Ovary (tissue), 9 donors: ENCODE data around the gene GPN1. TPM values are rescaled to one million over a fixed set of nuclear protein-coding genes. Genes with fewer than 3 reads are reported as not detected.
"Not testable (repeated sequence)": the region's sequence is repeated elsewhere in the genome, so short reads cannot be mapped to it uniquely, and the experiment has no call there.

Source experiments
- DNase-seq, 5 donors: peaks; one replicate each; pipeline ENCODE4 v3.0.0-alpha.2; 2019 to 2020
- H3K27ac ChIP-seq, 2 donors: fragments of 200-600 bp; one replicate each; pipeline versions ENCODE4 v1.5.1 to v1.8.0; 2019 to 2022
- H3K27me3 ChIP-seq: fragments of 200-600 bp; one replicate; pipeline ENCODE4 v1.8.0; 2022
- H3K36me3 ChIP-seq: fragments of 200-600 bp; sonication (generic); one replicate; pipeline ENCODE4 v1.5.1; 2019
- H3K4me1 ChIP-seq: one replicate; pipeline ENCODE4 v1.8.1; 2013; ENCODE audit warnings: mild to moderate bottlenecking, moderate library complexity; ENCODE audit not compliant: insufficient read depth
- H3K4me3 ChIP-seq: fragments of 200-600 bp; sonication (generic); one replicate; pipeline ENCODE4 v1.5.1; 2017
- H3K9me3 ChIP-seq, 2 donors: fragments of 200-600 bp in 1 of 2; sonication (generic) in 1 of 2; one replicate each; pipeline versions ENCODE4 v1.5.1 to v1.8.1; 2013 to 2019; ENCODE audit warnings: mild to moderate bottlenecking in 1 of 2, moderate library complexity in 1 of 2
- EP300 ChIP-seq: sonication (generic); formaldehyde crosslinking; IDR thresholded peaks from one replicate; pipeline ENCODE4 v1.6.1; 2017; ENCODE audit warnings: antibody characterized with exemption
- POLR2A ChIP-seq: fragments of 450-650 bp; IDR thresholded peaks from one replicate; pipeline ENCODE4 v1.6.1; 2017; ENCODE audit warnings: antibody characterized with exemption, mild to moderate bottlenecking, moderate library complexity
- WGBS, 3 donors: extraction: QIAGEN DNeasy Blood & Tissue Kit in 1 of 3; methylation state at CpG; one replicate each; pipeline versions ENCODE4 v1.1.5 to v1.1.7; 2013 to 2017; 5-methylcytosine and 5-hydroxymethylcytosine counted together
- intact Hi-C, 4 donors: fragments of 100-400 bp; cut with DNase I; formaldehyde crosslinking; loops; one replicate each; pipeline versions ENCODE4 v1.11.0 to v1.15.1; 2022 to 2023
- polyA plus RNA-seq, 2 donors: library from polyadenylated mRNA; stranded (reverse); fragments of 200-250 nt in 1 of 2; fragments of 350-450 nt in 1 of 2; fragmentation: Illumina TruSeq in 1 of 2; extraction: RNeasy Lipid Tissue Mini Kit (QIAGEN cat#74804) in 1 of 2; gene quantifications; one replicate each; pipeline ENCODE4 v1.2.3, GENCODE V29; 2013 to 2014
- total RNA-seq, 7 donors: library from RNA; depleted of rRNA in 2 of 7; stranded (reverse); fragments of >200 nt in 2 of 7; fragmentation: NEBNext Ultra II Directional in 3 of 7; extraction: Animal tissue kit (Norgen Biotek cat#: 25700) in 3 of 7; gene quantifications; one replicate each; pipeline versions ENCODE4 v1.1.0 to v1.2.4, GENCODE V29; 2016 to 2023
- TF ChIP-seq, protein P1 (sequence below), 3 donors: fragments of 450-650 bp in 2 of 3; fragments of 200-600 bp in 1 of 3; IDR thresholded peaks; one replicate each; pipeline versions ENCODE4 v1.5.1 to v1.8.0; 2016 to 2022; ENCODE audit warnings: antibody characterized with exemption in 3 of 3, mild to moderate bottlenecking in 1 of 3
- donor health status: DM: no; HTN: no; CAD: no; lungs with moderate emphysema.
- donor health status: DM: no; HTN: no; CAD: no.
- donor health status: Bipolar disorder and iron deficiency.
- donor health status: DM: yes; HTN: yes; CAD: no.
- donor health status: DM: no; HTN: no; CAD: no.
- donor health status: DM: yes; HTN: yes; CAD: no.

GPN1 gene
- total and polyA plus RNA-seq, 9 donors: 15.1 to 48.3 (median 21.4) TPM

DNA sequence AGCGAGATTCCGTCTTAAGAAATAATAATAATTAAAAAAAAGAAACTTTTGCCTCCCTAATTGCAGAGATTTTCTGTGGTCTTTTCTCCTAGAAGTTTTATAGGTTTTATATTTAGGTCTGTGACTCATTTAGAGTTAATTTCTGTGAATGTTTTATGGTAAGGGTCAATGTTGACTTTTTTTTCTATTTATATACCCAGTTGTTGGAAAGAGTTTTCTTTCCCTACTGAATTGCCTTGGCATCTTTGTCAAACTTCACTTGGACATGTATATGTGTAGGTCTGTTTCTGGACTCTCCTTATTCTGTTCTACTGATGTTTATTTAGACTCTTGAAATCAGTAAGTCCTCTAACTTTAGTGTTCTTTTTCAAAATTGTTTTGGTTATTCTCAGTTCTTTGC, 40.5 kb upstream of the GPN1 start:
- no peak for DNase-seq
- H3K9me3 ChIP-seq: no peaks in the 10 kb centered on the region
- no peak overlapping the region for H3K27ac ChIP-seq
- intact Hi-C loops: loop anchor here in 1 of 4 donors (10.0 kb wide), 1 partner anchor 94 kb away; the partner anchor contains the start of genes FNDC4 and GCKR
- no peaks in the 10 kb centered on the region for H3K36me3 ChIP-seq
- WGBS, 3 donors: 89 to 95% (median 92%) methylated on average over 2 of the region's 2 CpGs
- TF ChIP-seq POLR2A: no peak
- no peak for TF ChIP-seq EP300
- TF ChIP-seq, protein P1, sequence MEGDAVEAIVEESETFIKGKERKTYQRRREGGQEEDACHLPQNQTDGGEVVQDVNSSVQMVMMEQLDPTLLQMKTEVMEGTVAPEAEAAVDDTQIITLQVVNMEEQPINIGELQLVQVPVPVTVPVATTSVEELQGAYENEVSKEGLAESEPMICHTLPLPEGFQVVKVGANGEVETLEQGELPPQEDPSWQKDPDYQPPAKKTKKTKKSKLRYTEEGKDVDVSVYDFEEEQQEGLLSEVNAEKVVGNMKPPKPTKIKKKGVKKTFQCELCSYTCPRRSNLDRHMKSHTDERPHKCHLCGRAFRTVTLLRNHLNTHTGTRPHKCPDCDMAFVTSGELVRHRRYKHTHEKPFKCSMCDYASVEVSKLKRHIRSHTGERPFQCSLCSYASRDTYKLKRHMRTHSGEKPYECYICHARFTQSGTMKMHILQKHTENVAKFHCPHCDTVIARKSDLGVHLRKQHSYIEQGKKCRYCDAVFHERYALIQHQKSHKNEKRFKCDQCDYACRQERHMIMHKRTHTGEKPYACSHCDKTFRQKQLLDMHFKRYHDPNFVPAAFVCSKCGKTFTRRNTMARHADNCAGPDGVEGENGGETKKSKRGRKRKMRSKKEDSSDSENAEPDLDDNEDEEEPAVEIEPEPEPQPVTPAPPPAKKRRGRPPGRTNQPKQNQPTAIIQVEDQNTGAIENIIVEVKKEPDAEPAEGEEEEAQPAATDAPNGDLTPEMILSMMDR (IDR thresholded peaks at IDR 0.05): no peak
- H3K27me3 ChIP-seq: no peaks in the 10 kb centered on the region
- peaks cover 5% of the 10 kb centered on the region for H3K4me1 ChIP-seq
- no peak overlapping the region for H3K4me3 ChIP-seq

DNA sequence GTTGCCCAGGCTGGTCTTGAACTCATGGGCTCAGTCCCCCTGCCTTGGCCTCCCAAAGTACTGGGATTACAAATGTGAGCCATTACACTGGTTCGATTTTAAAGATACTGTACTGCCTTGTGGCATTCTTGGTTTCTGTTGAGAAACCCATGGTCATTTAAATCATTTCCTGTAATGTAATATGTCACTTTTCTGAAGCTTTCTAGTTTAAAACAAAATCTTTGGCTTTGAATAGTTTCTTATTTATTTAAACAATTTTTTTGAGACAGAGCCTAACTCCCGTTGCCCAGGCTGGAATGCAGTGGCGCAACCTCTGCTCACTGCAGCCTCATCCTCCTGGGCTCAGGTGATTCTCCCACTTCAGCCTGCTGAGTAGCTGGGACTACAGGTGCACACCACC, 37.1 kb upstream of the GPN1 start:
- intact Hi-C loops: no loop called here
- Histone ChIP-seq H3K4me3 (no peak overlapping the region), H3K27me3 (no peaks in the 10 kb centered on the region), H3K9me3 (peaks cover 0 to 3% of the 10 kb centered on the region in 2 donors), H3K36me3 (no peaks in the 10 kb centered on the region), H3K27ac (no peak overlapping the region), H3K4me1 (no peaks in the 10 kb centered on the region)
- no peak for TF ChIP-seq POLR2A
- TF ChIP-seq EP300: no peak
- TF ChIP-seq, protein P1 (IDR thresholded peaks at IDR 0.05): no peak
- 92 to 93% (median 93%) methylated on average over 3 of the region's 3 CpGs for WGBS, 3 donors
- no peak for DNase-seq

DNA sequence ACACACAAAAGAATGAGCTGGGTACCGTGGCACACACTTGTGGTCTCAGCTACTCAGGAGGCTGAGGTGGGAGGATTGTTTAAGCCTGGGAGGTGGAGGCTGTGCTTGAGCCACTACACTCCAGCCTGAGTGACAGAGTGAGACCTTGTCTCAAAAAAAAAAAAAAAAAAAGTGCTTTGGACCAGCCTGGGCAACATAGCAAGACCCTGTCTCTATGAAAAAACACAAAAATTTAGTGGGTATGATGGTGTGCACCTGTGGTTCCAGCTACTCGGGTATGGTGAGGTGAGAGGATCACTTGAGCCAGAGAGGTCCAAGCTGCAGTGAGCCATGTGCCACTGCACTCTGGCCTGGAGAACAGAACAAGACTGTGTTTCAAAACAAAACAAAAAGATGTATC, 35.6 kb upstream of the GPN1 start:
- TF ChIP-seq, protein P1 (IDR thresholded peaks at IDR 0.05): no peak
- TF ChIP-seq EP300 (no peak), POLR2A (no peak)
- no peaks in the 10 kb centered on the region for H3K36me3 ChIP-seq
- H3K27me3 ChIP-seq: no peaks in the 10 kb centered on the region
- no peak overlapping the region for H3K27ac ChIP-seq
- H3K4me1 ChIP-seq: no peaks in the 10 kb centered on the region
- WGBS, 3 donors: 94 to 98% (median 95%) methylated on average over 2 of the region's 2 CpGs
- H3K4me3 ChIP-seq: no peak overlapping the region
- intact Hi-C loops: no loop called here
- DNase-seq: no peak
- H3K9me3 ChIP-seq: peaks cover 0 to 3% of the 10 kb centered on the region in 2 donors

DNA sequence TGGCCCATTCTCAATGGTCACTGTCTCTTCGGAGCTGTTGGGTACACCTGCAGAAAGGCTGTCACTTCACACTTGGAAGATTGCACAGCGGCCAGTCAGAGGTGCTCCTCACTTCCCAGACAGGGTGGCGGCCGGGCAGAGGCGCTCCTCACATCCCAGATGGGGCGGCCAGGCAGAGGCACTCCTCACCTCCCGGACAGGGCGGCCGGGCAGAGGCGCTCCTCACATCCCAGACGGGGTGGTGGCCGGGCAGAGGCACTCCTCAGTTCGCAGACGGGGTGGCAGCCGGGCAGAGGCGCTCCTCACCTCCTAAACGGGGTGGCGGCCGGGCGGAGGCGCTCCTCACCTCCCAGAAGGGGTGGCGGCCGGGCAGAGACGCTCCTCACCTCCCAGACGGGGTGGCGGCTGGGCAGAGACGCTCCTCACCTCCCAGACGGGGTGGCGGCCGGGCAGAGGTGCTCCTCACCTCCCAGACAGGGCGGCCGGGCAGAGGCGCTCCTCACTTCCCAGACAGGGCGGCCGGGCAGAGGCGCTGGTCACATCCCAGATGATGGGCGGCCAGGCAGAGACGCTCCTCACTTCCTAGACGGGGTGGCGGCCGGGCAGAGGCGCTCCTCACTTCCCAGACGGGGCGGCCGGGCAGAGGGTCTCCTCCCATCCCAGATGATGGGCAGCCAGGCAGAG, 34.7 kb upstream of the GPN1 start:
- H3K4me1 ChIP-seq, H3K27me3 ChIP-seq, DNase-seq, H3K36me3 ChIP-seq, H3K9me3 ChIP-seq, H3K4me3 ChIP-seq, intact Hi-C loops, H3K27ac ChIP-seq: not testable (repeated sequence)
- WGBS, 3 donors: 96 to 99% (median 97%) methylated on average over 19 to 45 of the region's 45 CpGs

DNA sequence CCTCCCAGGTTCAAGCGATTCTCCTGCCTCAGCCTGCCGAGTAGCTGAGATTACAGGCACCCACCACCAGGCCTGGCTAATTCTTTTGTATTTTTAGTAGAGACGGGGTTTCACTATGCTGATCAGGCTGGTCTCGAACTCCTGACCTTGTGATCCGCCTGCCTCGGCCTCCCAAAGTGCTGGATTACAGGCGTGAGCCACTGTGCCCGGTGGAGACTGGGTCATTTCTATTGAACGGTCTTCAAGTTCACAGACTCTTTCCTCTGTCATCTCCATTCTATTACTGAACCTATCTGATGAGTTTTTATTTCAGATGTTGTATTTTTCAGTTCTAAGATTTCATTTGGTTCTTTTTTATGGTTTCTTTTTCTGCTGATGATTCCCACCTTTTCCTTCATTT, 33.4 kb upstream of the GPN1 start:
- 97 to 98% (median 98%) methylated on average over 9 of the region's 9 CpGs for WGBS, 3 donors
- H3K4me1 ChIP-seq, intact Hi-C loops, H3K36me3 ChIP-seq, H3K27ac ChIP-seq, H3K27me3 ChIP-seq, DNase-seq, H3K9me3 ChIP-seq, H3K4me3 ChIP-seq: not testable (repeated sequence)
